HepG2 (cell line): ENCODE measurements around the gene PCBD2. TPM values are rescaled to one million over a fixed set of nuclear protein-coding genes. Genes with fewer than 3 reads are reported as not detected.

Source experiments
- ARID5B ChIP-seq: IDR thresholded peaks from 2 replicates; pipeline ENCODE4 v1.4.0; 2020; ENCODE audit warnings: mild to moderate bottlenecking, missing genetic modification reagents
- CREB1 ChIP-seq, 2 experiments: fragments of 450-650 bp in 1 of 2; IDR thresholded peaks; 2 replicates each; pipeline ENCODE4 v1.6.1; 2016 to 2017; ENCODE audit warnings: control low read depth in 1 of 2, mild to moderate bottlenecking in 1 of 2, missing compliant biosample characterization in 1 of 2, missing genetic modification characterization in 1 of 2
- CREM ChIP-seq, 2 experiments: sonication (generic) in 1 of 2; formaldehyde crosslinking in 1 of 2; IDR thresholded peaks; 2 replicates each; pipeline versions ENCODE4 v1.4.0 to v1.6.1; 2016 to 2020; ENCODE audit warnings: antibody characterized with exemption in 1 of 2, mild to moderate bottlenecking in 1 of 2, missing genetic modification reagents in 1 of 2
- E2F5 ChIP-seq: sonication (generic); formaldehyde crosslinking; conservative IDR thresholded peaks from 2 replicates; pipeline ENCODE4 v1.4.0; 2020; ENCODE audit warnings: missing genetic modification reagents
- ELF3 ChIP-seq: IDR thresholded peaks from 2 replicates; pipeline ENCODE4 v1.6.1; 2016; ENCODE audit warnings: missing genetic modification reagents, missing compliant biosample characterization
- ESRRA ChIP-seq: sonication (generic); formaldehyde crosslinking; IDR thresholded peaks from 2 replicates; pipeline ENCODE4 v1.5.1; 2020; ENCODE audit warnings: mild to moderate bottlenecking, low read depth, missing genetic modification reagents
- GATA4 ChIP-seq: sonication (generic); IDR thresholded peaks from 2 replicates; pipeline ENCODE4 v1.6.1; 2016; ENCODE audit warnings: antibody characterized with exemption, low read depth, borderline replicate concordance
- GATAD2A ChIP-seq: IDR thresholded peaks from 2 replicates; pipeline ENCODE4 v1.6.1; 2016
- JUNB ChIP-seq: sonication (generic); formaldehyde crosslinking; IDR thresholded peaks from 2 replicates; pipeline ENCODE4 v1.8.0; 2022; ENCODE audit warnings: missing genetic modification reagents, mild to moderate bottlenecking, borderline replicate concordance
- MLXIP ChIP-seq: sonication (generic); formaldehyde crosslinking; IDR thresholded peaks from 2 replicates; pipeline ENCODE4 v1.9.0; 2021; ENCODE audit warnings: missing genetic modification reagents, borderline replicate concordance
- NR2F2 ChIP-seq: IDR thresholded peaks from 2 replicates; pipeline ENCODE4 v1.6.1; 2012; ENCODE audit warnings: low read depth, inconsistent platforms, borderline replicate concordance
- TCF7L2 ChIP-seq: IDR thresholded peaks from 2 replicates; pipeline ENCODE4 v1.6.1; 2011; ENCODE audit warnings: mild to moderate bottlenecking, low read depth, low read length, moderate library complexity
- XRCC5 ChIP-seq: fragments of 200-400 bp; formaldehyde crosslinking; optimal IDR thresholded peaks from 2 replicates; pipeline ENCODE3; 2017; ENCODE audit warnings: mild to moderate bottlenecking, low read length
- ZBTB25 ChIP-seq: IDR thresholded peaks from 2 replicates; pipeline ENCODE4 v1.6.1; 2018; ENCODE audit warnings: missing genetic modification reagents
- polyA plus RNA-seq, 8 experiments: library from polyadenylated mRNA; depleted of rRNA in 3 of 8; stranded (reverse) in 7 of 8; unstranded in 1 of 8; fragments of >200 nt; fragmentation: Illumina TruSeq in 4 of 8; extraction: Trizol in 4 of 8; gene quantifications; 2 replicates each; pipeline versions ENCODE4 v1.2.1 to v1.2.3, GENCODE V29; 2011 to 2016; ENCODE audit warnings: low read depth in 4 of 8, missing spikeins in 1 of 8, mixed read lengths in 1 of 8; ENCODE audit not compliant: insufficient read depth in 1 of 8
- total RNA-seq, 5 experiments: library from RNA; depleted of rRNA; stranded (reverse); fragments of >200 nt; fragmentation: Illumina TruSeq; extraction: Trizol; gene quantifications; 2 replicates each; pipeline ENCODE4 v1.2.3, GENCODE V29; 2016; ENCODE audit warnings: low read depth in 1 of 5

The PCBD2 gene
- total and polyA plus RNA-seq, 2 of the 13 experiments (the other 11 are each of a cell fraction or from before 2014, with no cell fraction given), result 5.5 to 12.0 TPM

GRCh38 chr5:134964359-134965270 is 59.7 kb downstream of the PCBD2 start (continued):
- TF ChIP-seq E2F5 (no peak), ESRRA (CRISPR knock-in tag) (peak; percentile 61; the same call in 1 of the 2 replicates), GATA4 (peak; percentile 51; the same call in 1 of the 2 replicates), GATAD2A (CRISPR knock-in tag) (peak; percentile 64; the same call in 1 of the 2 replicates), JUNB (CRISPR knock-in tag) (no peak; the same call in 1 of the 2 replicates), NR2F2 (peak; percentile 99), ARID5B (CRISPR knock-in tag) (peak; percentile 82; the same call in 1 of the 2 replicates), ZBTB25 (CRISPR knock-in tag) (no peak), MLXIP (CRISPR knock-in tag) (no peak), XRCC5 (no peak), ELF3 (CRISPR knock-in tag) (no peak), CREB1 (IDR thresholded peaks at IDR 0.05) (no peak), CREB1 (CRISPR knock-in tag; IDR thresholded peaks at IDR 0.05) (peak; percentile 58; the same call in 1 of the 2 replicates), CREM (IDR thresholded peaks at IDR 0.05) (peak; percentile 74; the same call in 1 of the 2 replicates), CREM (CRISPR knock-in tag; IDR thresholded peaks at IDR 0.05) (no peak), TCF7L2 (peak; percentile 95)
